Endodermal cell (in vitro differentiated cells): ENCODE results near the gene MAS1L. TPM values are rescaled to one million over a fixed set of nuclear protein-coding genes. Genes with fewer than 3 reads are reported as not detected.

Source experiments
- DNase-seq: peaks from one replicate; pipeline ENCODE4 v3.0.0-alpha.2; 2017
- H3K27ac ChIP-seq: 2 replicates; pipeline ENCODE4 v1.5.1; 2013; ENCODE audit warnings: mild to moderate bottlenecking, low read depth, low read length, moderate library complexity
- H3K27me3 ChIP-seq: 2 replicates; pipeline ENCODE4 v1.6.1; 2013; ENCODE audit warnings: mild to moderate bottlenecking, low read length, moderate library complexity; ENCODE audit not compliant: insufficient read depth, control insufficient read depth, poor library complexity, severe bottlenecking
- H3K36me3 ChIP-seq: 2 replicates; pipeline ENCODE4 v1.7.0; 2013; ENCODE audit warnings: mild to moderate bottlenecking, low read length, moderate library complexity; ENCODE audit not compliant: control insufficient read depth, insufficient read depth
- H3K4me1 ChIP-seq: one replicate; pipeline ENCODE4 v1.7.0; 2013; ENCODE audit warnings: low read length; ENCODE audit not compliant: control insufficient read depth, insufficient read depth
- H3K4me3 ChIP-seq: 2 replicates; pipeline ENCODE4 v1.5.1; 2013; ENCODE audit warnings: mild to moderate bottlenecking, low read length, moderate library complexity
- H3K9ac ChIP-seq: 2 replicates; pipeline ENCODE4 v1.6.1; 2013; ENCODE audit warnings: mild to moderate bottlenecking, low read length, moderate library complexity; ENCODE audit not compliant: poor library complexity, severe bottlenecking; ENCODE audit errors: extremely low read depth
- H3K9me3 ChIP-seq: 2 replicates; pipeline ENCODE4 v1.6.1; 2013; ENCODE audit warnings: mild to moderate bottlenecking, low read length, moderate library complexity; ENCODE audit not compliant: control insufficient read depth
- H3K27ac Mint-ChIP-seq: 2 replicates; pipeline ENCODE4 v1.8.0; 2020; ENCODE audit warnings: mixed read lengths
- H3K27me3 Mint-ChIP-seq: 2 replicates; pipeline ENCODE4 v1.8.0; 2021; ENCODE audit warnings: mild to moderate bottlenecking, mixed read lengths; ENCODE audit not compliant: insufficient read depth
- H3K36me3 Mint-ChIP-seq: 2 replicates; pipeline ENCODE4 v1.8.0; 2020; ENCODE audit warnings: low read depth, mixed read lengths
- H3K4me1 Mint-ChIP-seq: 2 replicates; pipeline ENCODE4 v1.8.0; 2020; ENCODE audit warnings: mixed read lengths
- H3K4me3 Mint-ChIP-seq: 2 replicates; pipeline ENCODE4 v1.8.0; 2020; ENCODE audit warnings: mild to moderate bottlenecking, moderate library complexity, mixed read lengths
- H3K9me3 Mint-ChIP-seq: 2 replicates; pipeline ENCODE4 v1.8.0; 2020; ENCODE audit warnings: mild to moderate bottlenecking, mixed read lengths
- CTCF ChIP-seq: fragments of 200-600 bp; sonication (generic); conservative IDR thresholded peaks from 2 replicates; pipeline ENCODE4 v1.5.0; 2021; ENCODE audit warnings: antibody characterized with exemption, mild to moderate bottlenecking
- WGBS, 2 experiments: methylation state at CpG; one replicate each; pipeline versions ENCODE4 v1.1.5 to v1.1.7; 2013; ENCODE audit warnings: missing lambda C conversion rate in 2 of 2, mixed read lengths in 1 of 2; ENCODE audit not compliant: insufficient coverage in 1 of 2, insufficient read length in 1 of 2; 5-methylcytosine and 5-hydroxymethylcytosine counted together
- total RNA-seq, 2 donors: library from RNA; stranded (reverse); fragmentation: NEBNext Ultra II Directional in 1 of 2; extraction: Animal tissue kit (Norgen Biotek cat#: 25700) in 1 of 2; gene quantifications; 2 replicates in 1 of 2; 3 replicates in 1 of 2; pipeline ENCODE4 v1.2.1, GENCODE V29; 2021

Gene MAS1L
- total RNA-seq, 2 donors from 2014 or later: not detected

GRCh38 chr6:29465279-29465678 is 22.5 kb downstream of the MAS1L start:
- no peaks in the 10 kb centered on the region for H3K4me1 Mint-ChIP-seq
- Histone ChIP-seq H3K9me3 (no peaks in the 10 kb centered on the region), H3K9ac (no peak overlapping the region), H3K36me3 (no peaks in the 10 kb centered on the region), H3K27me3 (no peaks in the 10 kb centered on the region), H3K27ac (no peak overlapping the region), H3K4me1 (no peaks in the 10 kb centered on the region), H3K4me3 (no peak overlapping the region)
- TF ChIP-seq CTCF: no peak
- H3K36me3 Mint-ChIP-seq: no peaks in the 10 kb centered on the region
- no peak overlapping the region for H3K4me3 Mint-ChIP-seq
- WGBS, 2 experiments: 71 to 93% methylated on average over 1 to 2 of the region's 2 CpGs
- no peaks in the 10 kb centered on the region for H3K9me3 Mint-ChIP-seq
- no peak for DNase-seq
- no peak overlapping the region for H3K27ac Mint-ChIP-seq
- H3K27me3 Mint-ChIP-seq: no peaks in the 10 kb centered on the region

- H3K4me1 Mint-ChIP-seq: no peaks in the 10 kb centered on the region
Measured at GRCh38 chr6:29462022-29462421, 25.7 kb downstream of the MAS1L start.

GRCh38 chr6:29461021-29461814 is 26.5 kb downstream of the MAS1L start:
- Histone ChIP-seq H3K36me3 (no peaks in the 10 kb centered on the region), H3K9me3 (no peaks in the 10 kb centered on the region), H3K27ac (no peak overlapping the region), H3K27me3 (no peaks in the 10 kb centered on the region), H3K9ac (no peak overlapping the region), H3K4me3 (no peak overlapping the region), H3K4me1 (no peaks in the 10 kb centered on the region)
- H3K4me3 Mint-ChIP-seq: no peak overlapping the region
- H3K27me3 Mint-ChIP-seq: no peaks in the 10 kb centered on the region
- no peak for TF ChIP-seq CTCF
- H3K9me3 Mint-ChIP-seq: no peaks in the 10 kb centered on the region
- H3K27ac Mint-ChIP-seq: no peak overlapping the region
- no peaks in the 10 kb centered on the region for H3K4me1 Mint-ChIP-seq
- H3K36me3 Mint-ChIP-seq: no peaks in the 10 kb centered on the region
- DNase-seq: no peak
- WGBS, 2 experiments: 60 to 84% methylated on average over 3 to 5 of the region's 5 CpGs

More at GRCh38 chr6:29462022-29462421, 25.7 kb downstream of the MAS1L start:
- H3K27me3 Mint-ChIP-seq: no peaks in the 10 kb centered on the region
- H3K4me3 ChIP-seq: no peak overlapping the region
- TF ChIP-seq CTCF: no peak
- no peak for DNase-seq
- H3K9me3 Mint-ChIP-seq: no peaks in the 10 kb centered on the region
- H3K4me1 ChIP-seq: no peaks in the 10 kb centered on the region
- H3K4me3 Mint-ChIP-seq: no peak overlapping the region
- no peaks in the 10 kb centered on the region for H3K36me3 ChIP-seq
- no peaks in the 10 kb centered on the region for H3K36me3 Mint-ChIP-seq
- 89 to 91% methylated on average over 3 to 6 of the region's 6 CpGs for WGBS, 2 experiments
- H3K27me3 ChIP-seq: no peaks in the 10 kb centered on the region
- H3K27ac Mint-ChIP-seq: no peak overlapping the region
- H3K27ac ChIP-seq: no peak overlapping the region
- no peaks in the 10 kb centered on the region for H3K9me3 ChIP-seq
- H3K9ac ChIP-seq: no peak overlapping the region
